IPS-11a (cell line): ENCODE results near the gene CCNI.
A peak's percentile ranks its signal among the peaks of the same experiment; 100 is the strongest.
"Not testable (repeated sequence)": the region's sequence is repeated elsewhere in the genome, so short reads cannot be mapped to it uniquely, and the experiment has no call there.

Source experiments
- H3K4me3 ChIP-seq: one replicate; pipeline ENCODE4 v1.5.1; 2013; ENCODE audit warnings: low read depth, low read length, control low read depth

Gene CCNI, protein sequence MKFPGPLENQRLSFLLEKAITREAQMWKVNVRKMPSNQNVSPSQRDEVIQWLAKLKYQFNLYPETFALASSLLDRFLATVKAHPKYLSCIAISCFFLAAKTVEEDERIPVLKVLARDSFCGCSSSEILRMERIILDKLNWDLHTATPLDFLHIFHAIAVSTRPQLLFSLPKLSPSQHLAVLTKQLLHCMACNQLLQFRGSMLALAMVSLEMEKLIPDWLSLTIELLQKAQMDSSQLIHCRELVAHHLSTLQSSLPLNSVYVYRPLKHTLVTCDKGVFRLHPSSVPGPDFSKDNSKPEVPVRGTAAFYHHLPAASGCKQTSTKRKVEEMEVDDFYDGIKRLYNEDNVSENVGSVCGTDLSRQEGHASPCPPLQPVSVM

DNA sequence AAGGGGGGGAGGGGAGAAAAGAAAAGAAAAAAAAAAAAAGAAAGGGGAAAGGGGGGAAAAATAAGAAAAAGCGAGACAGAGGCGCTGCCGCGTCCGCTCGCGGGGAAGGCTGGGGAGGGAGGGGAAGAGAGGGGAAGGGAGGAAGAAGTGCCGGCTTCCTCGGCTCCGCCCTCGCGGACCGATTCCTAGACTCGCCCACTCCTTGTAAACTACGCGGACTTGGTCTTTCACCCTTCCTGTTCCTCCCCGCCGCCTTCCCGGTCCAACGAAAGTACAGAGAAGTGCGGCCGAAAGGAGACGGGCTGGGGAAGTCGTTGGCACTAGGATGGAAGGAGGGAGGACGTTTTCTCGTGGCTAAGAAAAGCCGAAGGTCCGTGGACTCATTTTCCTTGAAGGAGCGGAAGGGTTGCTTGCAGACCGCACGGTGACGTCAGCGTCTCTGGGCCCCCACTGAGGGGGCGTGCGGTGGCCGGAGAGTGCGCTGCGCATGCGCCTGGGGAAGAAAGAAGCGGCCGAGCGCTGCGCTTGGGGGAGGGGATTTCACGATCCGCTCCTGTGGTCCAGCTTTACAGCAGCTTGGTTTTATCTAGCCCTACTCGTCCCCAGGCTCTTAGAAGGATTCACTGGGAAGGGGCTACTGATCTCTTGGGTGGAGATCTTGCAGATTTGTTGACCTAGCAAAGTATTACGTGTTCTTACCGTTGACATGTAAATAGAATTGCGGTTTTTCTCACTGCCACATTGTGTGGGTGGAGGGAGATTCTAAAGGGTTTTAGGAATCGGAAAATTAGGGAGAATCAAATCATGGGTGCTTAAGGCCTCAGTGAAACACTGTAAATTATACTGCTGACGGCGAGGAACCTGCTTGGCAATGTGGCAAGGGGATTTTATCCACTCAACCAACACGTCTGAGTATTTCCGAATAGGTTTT, at the start of gene CCNI:
TSS of gene CCNI (minus strand) at position 121 of the 931 bp plus-strand sequence. CDS start 9,627 bp downstream, outside the sequence.
- H3K4me3 ChIP-seq: peak within 1 kb of the TSS; percentile 84

DNA sequence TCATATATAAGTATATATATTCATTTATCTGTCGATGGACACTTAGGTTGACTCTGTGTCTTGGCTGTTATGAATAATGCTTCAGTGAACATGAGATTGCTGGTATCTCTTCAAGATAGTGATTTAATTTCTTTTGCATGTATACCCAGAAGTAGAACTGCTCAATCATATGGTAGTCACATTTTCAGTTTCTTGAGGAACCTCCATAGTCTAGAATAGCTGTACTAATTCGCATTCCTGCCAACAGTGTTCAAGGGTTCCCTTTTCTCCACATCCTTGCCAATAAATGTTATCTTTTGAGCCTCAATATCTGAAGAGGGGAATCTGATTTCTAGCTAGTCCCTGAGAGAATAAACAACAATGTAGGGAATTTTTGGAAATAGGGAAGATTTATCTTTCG, 48.8 kb upstream of the CCNI start:
- no peak overlapping the region for H3K4me3 ChIP-seq

DNA sequence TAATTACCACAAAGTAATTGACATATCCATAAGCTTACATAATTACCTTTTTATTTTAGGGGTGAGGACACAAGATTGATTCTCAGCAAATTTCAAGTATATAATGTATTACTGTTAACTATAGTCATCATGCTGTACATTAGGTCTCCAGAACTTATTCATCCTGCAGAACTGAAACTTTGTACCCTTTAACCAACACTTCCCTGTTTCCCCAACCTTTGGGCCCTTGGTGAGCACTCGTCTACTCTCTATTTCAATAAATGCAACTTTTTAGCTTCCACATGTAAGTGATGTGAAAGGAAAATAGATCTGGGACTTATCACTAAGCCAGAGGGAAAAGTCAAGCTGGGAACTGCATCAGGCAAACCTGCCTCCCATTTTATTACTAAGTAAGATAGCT, 47.6 kb upstream of the CCNI start:
- H3K4me3 ChIP-seq: no peak overlapping the region

DNA sequence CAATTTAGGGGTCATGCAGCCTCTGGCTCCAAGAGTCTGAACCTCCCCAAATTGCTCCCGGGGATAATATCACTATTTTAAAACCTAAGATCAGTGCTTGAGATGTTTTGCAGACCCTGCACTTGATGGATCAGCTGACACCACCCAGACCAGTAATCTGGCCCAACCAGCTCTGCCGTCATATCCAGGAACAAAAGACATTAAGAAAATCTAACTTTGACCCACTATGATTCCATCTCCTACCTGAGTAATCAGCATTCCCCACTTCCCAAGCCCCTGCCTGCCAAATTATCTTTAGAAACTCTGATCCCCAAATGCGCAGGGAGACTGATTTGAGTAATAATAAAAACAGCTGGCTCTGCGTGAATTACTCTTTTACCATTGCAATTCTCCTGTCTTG, 46.9 kb upstream of the CCNI start:
- no peak overlapping the region for H3K4me3 ChIP-seq

DNA sequence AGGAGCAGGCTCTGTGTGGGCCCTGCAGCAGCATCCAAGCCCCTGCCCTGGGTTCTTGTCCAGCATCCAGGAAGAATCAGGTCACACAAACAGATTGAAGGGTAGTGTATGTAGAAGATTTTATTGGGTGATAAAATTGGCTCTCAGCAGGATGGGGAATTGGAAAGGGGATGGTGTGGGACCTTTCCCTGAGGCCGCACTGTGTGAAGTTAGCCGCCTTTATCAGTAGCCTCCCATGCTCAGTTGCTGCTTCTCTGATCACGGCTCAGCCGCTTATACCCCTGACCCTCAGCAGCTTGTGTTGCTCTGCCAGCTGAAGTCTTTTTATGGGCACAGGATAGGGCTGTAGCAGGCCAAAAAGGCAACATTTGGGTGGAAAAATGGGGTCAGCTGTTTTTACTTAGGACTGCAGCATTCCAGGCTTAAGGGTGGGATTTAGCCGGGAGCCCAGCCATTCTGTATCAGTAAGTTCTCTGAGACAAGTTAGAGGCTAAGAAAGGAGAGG, 46.0 kb upstream of the CCNI start:
- H3K4me3 ChIP-seq: no peak overlapping the region

DNA sequence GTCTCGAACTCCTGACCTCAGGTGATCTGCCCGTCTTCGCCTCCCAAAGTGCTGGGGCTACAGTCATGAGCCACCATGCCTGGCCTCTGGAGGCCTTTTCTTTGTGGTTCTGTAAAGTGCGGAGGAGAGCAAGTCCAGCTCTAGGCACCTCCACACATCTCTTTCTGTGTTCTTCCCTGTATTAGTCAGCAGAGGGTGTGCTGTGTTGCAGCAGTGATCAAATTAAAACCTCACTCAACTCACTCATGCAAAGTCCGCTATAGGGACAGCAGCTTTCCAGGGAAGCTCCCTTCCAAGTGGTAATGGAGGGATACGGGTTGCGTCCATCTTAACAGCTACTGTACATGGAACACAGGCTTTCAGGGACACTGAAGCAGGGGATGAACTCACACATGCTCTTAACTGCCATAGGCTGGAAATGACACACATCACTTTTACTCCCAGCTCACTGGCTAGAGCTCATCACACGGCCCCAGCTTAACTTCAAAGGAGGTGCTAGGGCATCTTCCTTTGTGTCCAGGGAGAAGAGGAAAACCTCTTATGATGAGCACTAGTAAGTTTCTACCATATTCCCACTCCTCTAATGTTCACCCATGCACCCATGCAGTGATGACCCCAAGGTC, 45.2 kb upstream of the CCNI start:
- no peak overlapping the region for H3K4me3 ChIP-seq

DNA sequence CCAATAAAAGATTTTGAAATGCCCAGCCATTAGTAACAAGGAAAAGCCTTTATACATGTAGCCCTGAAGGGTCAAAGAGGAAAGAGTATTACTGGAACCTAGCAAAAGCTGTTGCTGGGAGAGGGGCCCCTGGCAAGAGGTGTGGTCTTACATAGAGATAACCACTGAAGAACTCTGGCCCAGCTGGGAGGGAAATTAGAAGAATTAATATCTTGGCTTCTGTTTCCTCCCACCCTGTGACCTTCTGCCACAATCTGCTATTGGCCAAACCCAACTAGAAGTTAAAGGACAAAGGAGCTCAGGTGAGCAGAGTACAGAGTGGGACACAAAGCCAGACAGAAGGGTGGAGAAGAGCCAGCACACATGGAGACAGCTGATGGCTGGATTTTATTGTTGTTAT, 41.9 kb upstream of the CCNI start:
- no peak overlapping the region for H3K4me3 ChIP-seq

DNA sequence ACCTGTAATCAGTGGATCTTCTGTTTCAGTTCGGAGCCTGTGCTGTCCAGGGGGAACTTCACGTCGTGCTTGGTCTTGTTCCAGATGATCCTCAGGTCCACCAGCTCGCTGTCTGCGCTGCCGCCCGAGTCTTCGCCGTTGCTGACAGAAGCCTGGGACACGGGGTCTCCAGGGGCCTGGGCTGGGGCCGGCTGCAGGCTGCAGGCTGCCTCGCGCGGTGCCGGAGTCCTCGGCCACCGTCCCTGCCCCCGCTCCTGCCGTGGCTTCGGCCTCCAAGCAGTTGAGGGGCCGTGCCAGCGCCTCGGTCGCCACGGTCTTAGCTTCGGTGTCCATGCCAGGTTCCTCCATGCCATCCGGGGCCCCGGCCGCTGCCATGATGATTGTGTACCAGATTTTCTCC, 37.3 kb upstream of the CCNI start:
- H3K4me3 ChIP-seq: no peak overlapping the region

DNA sequence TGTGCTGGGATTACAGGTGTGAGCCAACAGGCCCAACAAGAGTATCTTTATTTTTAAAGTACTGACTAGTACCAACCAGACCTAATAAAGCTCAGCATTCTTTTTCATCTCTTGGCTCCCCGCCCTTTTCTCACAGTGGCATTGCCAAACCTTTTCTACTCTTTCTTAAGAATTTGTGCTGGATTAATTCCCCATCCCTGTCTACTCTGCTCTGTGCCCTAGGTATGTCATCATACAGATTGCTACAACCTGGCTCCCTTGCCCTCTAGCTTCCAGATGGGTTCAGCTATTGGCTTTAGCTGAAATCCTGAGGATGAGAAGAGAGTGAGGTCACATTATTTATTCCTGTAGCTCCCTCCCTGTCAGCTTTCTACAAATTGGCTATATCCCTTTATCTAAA, 34.9 kb upstream of the CCNI start:
- H3K4me3 ChIP-seq: no peak overlapping the region

DNA sequence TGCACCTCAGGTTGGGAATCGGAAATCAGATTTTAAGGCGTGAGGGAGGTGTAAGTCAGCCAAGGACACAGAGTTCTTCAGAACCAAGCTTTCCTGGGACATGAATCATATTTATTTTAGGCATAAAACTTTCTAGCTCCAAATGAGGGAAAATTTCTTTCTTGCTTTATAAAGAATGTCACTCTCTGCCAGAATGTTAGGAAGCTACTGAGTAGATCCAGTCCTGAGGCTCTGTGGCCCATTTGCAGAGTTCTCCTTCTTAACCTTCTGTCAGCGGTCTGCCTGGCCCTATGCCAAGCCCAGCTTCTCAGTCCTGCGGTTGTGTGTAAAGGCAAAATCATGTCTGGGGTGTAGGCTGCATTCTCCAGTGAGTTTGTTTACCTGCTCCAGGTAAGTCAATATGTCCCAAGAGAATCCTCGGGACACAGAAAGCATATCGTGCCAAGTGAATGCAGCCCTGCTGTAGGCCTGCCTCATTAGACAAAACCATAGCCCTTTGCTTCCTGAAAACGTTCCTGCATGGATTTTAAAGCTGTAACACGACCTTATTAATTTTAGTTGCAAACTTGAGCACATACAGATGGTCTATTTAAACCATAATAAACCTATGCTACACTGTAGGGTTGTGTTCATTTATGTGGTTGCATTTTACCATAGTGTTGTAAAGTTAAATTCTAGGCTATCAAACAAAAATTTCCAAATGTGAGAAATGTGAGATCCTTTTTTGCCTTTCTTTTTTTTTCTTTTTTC, 29.2 kb upstream of the CCNI start:
- H3K4me3 ChIP-seq: no peak overlapping the region

DNA sequence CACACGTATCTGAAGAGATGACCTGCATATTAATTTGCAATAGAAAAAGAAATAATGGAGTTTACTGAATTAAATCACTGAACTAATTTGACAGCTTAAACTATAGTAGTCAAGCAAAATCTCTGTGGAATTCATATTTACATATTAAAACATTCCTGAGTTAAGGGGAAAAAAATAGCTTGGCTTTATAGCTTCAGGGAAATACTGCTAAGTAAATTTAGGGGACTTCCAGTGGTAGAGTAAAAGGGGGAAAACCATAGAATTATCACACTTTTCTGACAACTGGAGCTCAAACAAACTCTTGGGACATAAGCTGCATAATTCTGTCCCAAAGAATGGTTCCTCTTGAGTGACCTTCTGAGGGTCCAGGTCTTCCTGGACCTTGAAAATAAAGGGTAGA, 28.6 kb upstream of the CCNI start:
- H3K4me3 ChIP-seq: no peak overlapping the region

DNA sequence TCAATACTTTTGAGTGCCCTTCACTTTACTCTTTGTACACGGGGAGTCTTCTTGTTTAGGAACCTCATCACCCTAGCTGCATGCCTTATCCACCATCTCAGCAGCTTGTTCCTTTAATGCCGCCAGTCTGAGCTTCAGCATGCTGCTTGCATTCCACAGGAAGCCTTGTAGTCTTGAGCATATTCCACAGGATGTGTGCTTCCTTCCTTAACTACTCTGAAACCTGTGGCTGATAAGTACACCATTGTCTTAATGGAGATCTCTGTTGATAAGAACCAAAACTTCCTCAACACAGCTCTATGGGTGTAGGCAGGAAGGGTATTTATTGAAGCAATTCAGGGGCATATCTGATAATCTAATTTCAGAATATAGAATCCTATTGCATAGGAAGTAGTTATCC, 24.4 kb upstream of the CCNI start:
- H3K4me3 ChIP-seq: no peak overlapping the region

DNA sequence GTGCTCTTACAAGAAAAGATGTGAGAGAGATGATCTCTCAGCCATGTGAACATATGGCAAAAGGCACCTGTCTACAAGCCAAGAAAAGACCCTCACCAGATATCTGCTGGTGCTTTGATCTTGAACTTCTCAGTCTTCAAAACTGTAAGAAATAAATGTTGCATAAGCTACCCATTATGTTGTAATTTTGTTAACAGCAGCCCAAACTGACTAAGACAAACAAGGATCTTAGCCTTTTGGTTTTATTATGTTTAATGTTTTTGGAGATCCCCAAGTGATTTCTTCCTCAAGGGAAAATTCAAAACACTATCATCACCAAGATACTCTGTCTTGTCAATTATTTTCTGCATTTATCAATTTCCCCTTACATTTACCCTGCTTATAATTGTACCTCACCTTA, 21.8 kb upstream of the CCNI start:
- no peak overlapping the region for H3K4me3 ChIP-seq

DNA sequence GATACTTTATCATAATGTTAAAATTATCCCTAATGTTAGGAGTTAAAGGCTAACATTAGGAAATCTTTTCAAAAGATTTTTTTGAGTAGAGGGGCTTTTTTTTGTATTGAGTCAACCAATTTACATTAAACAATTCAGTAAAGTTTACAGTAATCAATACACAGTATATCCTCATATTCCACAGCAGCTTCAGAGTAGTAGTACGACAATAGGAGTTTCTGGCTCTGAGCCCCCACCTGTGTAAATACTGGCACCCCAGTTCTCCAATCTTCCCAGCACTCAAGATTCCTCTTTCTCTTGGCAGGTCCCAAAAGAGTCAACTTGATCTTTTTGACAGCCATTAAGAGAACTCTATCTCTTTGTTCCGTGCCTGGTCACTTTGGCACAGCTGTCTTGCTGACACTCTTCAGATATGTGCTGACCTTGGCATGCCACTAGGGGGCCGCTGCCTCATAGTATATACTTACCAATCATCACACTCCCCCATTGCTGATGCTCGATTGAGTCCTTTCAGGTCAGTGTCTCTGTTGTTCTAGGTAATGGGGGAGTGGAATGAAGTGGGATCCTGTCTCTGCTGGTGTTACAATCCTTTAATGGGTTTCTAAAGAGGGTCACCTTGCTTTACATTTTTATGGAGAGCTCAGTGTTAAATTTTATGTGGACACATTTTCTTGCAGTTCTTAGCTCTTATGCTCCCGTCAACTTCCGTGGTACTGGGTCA, 19.5 kb upstream of the CCNI start:
- no peak overlapping the region for H3K4me3 ChIP-seq

DNA sequence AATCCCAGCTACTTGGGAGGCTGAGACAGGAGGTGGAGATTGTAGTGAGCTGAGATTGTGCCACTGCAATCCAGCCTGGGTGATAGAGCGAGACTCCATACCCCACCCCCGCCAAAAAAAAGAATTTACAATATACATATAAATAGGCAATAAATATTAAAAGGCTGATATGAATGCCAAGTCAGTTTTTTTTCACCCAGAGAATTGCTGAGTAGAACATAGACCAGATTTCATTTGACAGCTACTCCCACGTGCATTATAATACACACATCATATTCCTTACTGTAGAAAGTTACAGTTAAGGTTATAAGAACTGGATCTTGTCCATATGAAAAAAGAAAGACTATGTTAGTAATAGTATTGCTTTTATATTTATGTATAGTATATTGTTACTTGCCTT, 18.7 kb upstream of the CCNI start:
- no peak overlapping the region for H3K4me3 ChIP-seq

DNA sequence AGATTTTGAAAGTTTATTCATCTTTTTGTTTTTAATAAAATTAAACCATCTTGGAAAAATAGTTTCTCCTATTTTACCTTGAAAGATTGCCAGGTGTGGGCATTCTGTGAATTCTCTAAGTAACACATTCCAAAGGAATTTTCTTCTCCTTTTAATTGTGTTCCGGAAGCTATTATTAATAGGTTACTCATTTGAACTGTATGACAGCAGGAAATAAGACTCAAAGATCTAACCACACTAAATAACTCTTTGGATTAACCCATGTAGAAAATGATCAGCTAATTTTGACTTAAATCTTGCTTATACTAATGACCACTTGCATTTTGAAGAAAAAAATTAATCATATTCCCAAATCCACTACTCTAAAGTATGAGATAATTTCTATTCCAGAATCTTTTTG, 17.6 kb upstream of the CCNI start:
- no peak overlapping the region for H3K4me3 ChIP-seq

DNA sequence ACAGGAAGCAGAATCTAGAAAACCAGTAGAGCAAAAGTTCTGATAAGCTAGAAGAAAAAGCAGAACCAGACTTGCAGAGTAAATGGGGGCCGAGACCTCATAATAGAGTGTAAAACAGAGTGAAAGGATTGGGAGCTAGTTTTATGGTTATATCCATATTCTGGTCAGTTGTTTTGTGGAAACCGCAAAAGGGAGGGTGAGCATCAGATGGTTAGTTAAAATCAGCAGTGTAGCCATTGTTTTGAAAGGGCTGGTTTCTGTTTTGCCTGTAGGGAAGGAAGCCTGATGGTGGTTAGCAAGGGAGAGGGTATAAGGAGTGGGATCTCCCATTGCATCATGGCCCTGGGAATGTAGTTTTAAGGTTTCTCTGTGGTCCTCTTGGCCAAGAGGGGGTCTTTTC, 17.2 kb upstream of the CCNI start:
- no peak overlapping the region for H3K4me3 ChIP-seq

DNA sequence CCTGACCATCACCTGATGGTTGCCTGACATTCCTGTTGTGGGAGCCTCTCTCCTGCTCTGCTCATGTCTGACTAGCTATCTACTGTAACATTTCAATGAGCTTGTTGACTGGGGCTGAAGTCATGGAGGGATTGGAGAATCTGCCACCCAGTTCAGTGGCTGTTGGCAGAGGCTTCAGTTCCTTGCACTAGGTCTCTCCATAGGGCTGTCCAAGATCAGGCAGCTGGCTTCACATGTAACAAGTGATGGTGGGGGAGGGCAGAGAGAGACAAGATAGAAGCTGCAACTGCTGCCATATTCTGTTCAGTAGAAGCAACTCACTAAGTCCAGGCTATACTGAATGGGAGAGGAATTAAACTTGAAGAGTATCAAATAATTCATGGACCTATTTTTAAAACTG, 14.1 kb upstream of the CCNI start:
- no peak overlapping the region for H3K4me3 ChIP-seq

DNA sequence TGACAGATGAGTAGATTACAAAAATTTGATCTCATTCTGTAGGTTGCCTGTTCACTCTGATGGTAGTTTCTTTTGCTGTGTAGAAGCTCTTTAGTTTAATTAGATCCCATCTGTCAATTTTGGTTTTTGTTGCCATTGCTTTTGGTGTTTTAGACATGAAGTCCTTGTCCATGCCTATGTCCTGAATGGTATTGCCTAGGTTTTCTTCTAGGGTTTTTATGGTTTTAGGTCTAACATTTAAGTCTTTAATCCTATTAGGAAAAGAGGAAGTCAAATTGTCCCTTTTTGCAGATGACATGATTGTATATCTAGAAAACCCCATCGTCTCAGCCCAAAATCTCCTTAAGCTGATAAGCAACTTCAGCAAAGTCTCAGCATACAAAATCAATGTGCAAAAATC, 11.2 kb upstream of the CCNI start:
- not testable (repeated sequence) for H3K4me3 ChIP-seq

DNA sequence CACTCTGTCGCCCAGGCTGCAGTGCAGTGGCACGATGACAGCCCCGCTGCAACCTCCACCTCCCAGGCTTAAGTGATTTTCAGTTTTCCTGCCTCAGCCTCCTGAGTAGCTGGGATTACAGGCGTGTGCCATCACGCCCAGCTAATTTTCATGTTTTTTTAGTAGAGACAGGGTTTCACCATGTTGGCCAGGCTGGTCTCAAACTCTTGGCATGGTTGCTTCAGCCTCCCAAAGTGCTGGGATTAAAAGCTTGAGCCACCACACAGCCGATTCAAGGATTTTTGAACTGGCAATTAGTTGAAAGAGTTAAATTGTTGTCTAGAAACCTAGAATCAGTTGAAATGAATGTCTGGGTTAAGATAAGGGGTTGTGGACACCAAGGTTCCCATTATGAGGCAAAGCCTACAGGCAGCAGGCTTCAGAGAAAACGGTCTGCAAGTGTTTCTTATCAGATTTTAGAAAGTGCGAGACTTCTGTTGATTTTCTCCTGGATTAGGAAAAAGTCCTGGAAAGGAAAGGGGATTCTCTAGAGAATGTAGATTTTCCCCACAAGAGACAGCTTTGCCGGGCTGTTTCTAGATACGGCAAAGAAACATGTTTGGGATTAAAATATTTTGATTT, 8.3 kb upstream of the CCNI start:
- H3K4me3 ChIP-seq: no peak overlapping the region
